Esophagus muscularis mucosa (tissue), 4 donors: ENCODE data around the gene UPK2. TPM values are rescaled to one million over a fixed set of nuclear protein-coding genes. Genes with fewer than 3 reads are reported as not detected.

ENCODE experiments used
- DNase-seq: peaks from one replicate; pipeline ENCODE4 v3.0.0-alpha.2; 2017; ENCODE audit errors: extremely low spot score
- H3K27ac ChIP-seq, 4 donors: fragments of 200-600 bp; sonication (generic); replicated peaks in 1 of 4; 1 replicate in 3 of 4; 2 replicates in 1 of 4; pipeline ENCODE4 v1.5.1; 2016 to 2019; ENCODE audit warnings: mild to moderate bottlenecking in 1 of 4
- H3K27me3 ChIP-seq, 4 donors: fragments of 200-600 bp; sonication (generic); one replicate each; pipeline versions ENCODE4 v1.5.1 to v1.6.0; 2016 to 2019
- H3K36me3 ChIP-seq, 4 donors: fragments of 200-600 bp; sonication (generic); one replicate each; pipeline ENCODE4 v1.5.1; 2016 to 2019
- H3K4me1 ChIP-seq, 4 donors: fragments of 200-600 bp; sonication (generic); one replicate each; pipeline ENCODE4 v1.5.1; 2016 to 2019
- H3K4me3 ChIP-seq, 4 donors: fragments of 200-600 bp; sonication (generic); 1 replicate in 2 of 4; 2 replicates in 2 of 4; pipeline ENCODE4 v1.5.1; 2016 to 2019; ENCODE audit warnings: mild to moderate bottlenecking in 4 of 4, moderate library complexity in 1 of 4
- H3K9me3 ChIP-seq, 4 donors: fragments of 200-600 bp; sonication (generic); 1 replicate in 3 of 4; 2 replicates in 1 of 4; pipeline ENCODE4 v1.5.1; 2016 to 2019
- EP300 ChIP-seq: sonication (generic); formaldehyde crosslinking; IDR thresholded peaks from one replicate; pipeline ENCODE4 v1.6.1; 2017; ENCODE audit warnings: antibody characterized with exemption
- POLR2A ChIP-seq: fragments of 450-650 bp; IDR thresholded peaks from one replicate; pipeline ENCODE4 v1.6.1; 2017; ENCODE audit warnings: antibody characterized with exemption, moderate library complexity, mild to moderate bottlenecking, low read depth
- POLR2AphosphoS5 ChIP-seq, 2 donors: sonication (generic); formaldehyde crosslinking; IDR thresholded peaks; one replicate each; pipeline ENCODE4 v1.6.1; 2017; ENCODE audit warnings: antibody characterized with exemption in 2 of 2
- WGBS: methylation state at CpG from one replicate; pipeline ENCODE4 v1.1.5; 2018; 5-methylcytosine and 5-hydroxymethylcytosine counted together
- intact Hi-C: fragments of 100-400 bp; cut with DNase I; formaldehyde crosslinking; loops from one replicate; pipeline ENCODE4 v1.15.1; 2023
- total RNA-seq, 4 donors: library from RNA; depleted of rRNA; stranded (reverse); fragments of >200 nt; gene quantifications; one replicate each; pipeline versions ENCODE4 v1.1.0 to v1.2.1, GENCODE V29; 2016
- TF ChIP-seq, protein P1 (sequence below), 3 experiments: fragments of 200-600 bp in 2 of 3; fragments of 450-650 bp in 1 of 3; sonication (generic) in 2 of 3; IDR thresholded peaks; one replicate each; pipeline ENCODE4 v1.5.1; 2017 to 2019; ENCODE audit warnings: antibody characterized with exemption in 3 of 3, mild to moderate bottlenecking in 2 of 3, moderate library complexity in 1 of 3

The UPK2 gene
- total RNA-seq, 4 donors from 2014 or later = not detected

DNA sequence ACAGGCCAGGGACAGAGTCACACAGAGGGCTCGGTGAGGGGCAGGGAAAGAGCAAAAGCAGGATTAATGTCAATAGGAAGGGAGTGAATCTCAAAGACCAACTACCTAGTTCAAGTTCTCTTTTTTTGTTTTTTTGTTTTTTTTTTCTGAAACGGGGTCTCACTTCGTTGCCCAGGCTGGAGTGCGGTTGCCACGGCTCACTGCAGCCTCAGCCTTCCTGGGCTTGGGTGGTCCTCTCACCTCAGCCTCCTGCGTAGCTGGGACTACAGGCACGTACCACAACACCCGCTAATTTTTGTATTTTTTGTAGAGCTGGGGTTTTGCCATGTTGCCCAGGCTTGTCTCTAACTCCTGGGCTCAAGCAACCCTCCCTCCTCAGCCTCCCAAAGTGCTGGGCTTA is 20.7 kb upstream of the UPK2 start:
- H3K4me1 ChIP-seq = peaks cover 8 to 22% (median 19%) of the 10 kb centered on the region in 4 donors
- intact Hi-C loops = no loop called here
- 85% methylated on average over 8 of the region's 8 CpGs for WGBS
- TF ChIP-seq, protein P1, sequence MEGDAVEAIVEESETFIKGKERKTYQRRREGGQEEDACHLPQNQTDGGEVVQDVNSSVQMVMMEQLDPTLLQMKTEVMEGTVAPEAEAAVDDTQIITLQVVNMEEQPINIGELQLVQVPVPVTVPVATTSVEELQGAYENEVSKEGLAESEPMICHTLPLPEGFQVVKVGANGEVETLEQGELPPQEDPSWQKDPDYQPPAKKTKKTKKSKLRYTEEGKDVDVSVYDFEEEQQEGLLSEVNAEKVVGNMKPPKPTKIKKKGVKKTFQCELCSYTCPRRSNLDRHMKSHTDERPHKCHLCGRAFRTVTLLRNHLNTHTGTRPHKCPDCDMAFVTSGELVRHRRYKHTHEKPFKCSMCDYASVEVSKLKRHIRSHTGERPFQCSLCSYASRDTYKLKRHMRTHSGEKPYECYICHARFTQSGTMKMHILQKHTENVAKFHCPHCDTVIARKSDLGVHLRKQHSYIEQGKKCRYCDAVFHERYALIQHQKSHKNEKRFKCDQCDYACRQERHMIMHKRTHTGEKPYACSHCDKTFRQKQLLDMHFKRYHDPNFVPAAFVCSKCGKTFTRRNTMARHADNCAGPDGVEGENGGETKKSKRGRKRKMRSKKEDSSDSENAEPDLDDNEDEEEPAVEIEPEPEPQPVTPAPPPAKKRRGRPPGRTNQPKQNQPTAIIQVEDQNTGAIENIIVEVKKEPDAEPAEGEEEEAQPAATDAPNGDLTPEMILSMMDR (IDR thresholded peaks at IDR 0.05) = no peak
- no peak for TF ChIP-seq POLR2AphosphoS5 (IDR thresholded peaks at IDR 0.05)
- TF ChIP-seq EP300 = no peak
- TF ChIP-seq POLR2A = no peak
- peaks cover 0 to 3% (median 0%) of the 10 kb centered on the region in 4 donors for H3K27me3 ChIP-seq
- H3K4me3 ChIP-seq = no peak overlapping the region
- no peak overlapping the region for H3K27ac ChIP-seq
- DNase-seq = no peak
- H3K36me3 ChIP-seq = no peaks in the 10 kb centered on the region
- H3K9me3 ChIP-seq = no peaks in the 10 kb centered on the region

DNA sequence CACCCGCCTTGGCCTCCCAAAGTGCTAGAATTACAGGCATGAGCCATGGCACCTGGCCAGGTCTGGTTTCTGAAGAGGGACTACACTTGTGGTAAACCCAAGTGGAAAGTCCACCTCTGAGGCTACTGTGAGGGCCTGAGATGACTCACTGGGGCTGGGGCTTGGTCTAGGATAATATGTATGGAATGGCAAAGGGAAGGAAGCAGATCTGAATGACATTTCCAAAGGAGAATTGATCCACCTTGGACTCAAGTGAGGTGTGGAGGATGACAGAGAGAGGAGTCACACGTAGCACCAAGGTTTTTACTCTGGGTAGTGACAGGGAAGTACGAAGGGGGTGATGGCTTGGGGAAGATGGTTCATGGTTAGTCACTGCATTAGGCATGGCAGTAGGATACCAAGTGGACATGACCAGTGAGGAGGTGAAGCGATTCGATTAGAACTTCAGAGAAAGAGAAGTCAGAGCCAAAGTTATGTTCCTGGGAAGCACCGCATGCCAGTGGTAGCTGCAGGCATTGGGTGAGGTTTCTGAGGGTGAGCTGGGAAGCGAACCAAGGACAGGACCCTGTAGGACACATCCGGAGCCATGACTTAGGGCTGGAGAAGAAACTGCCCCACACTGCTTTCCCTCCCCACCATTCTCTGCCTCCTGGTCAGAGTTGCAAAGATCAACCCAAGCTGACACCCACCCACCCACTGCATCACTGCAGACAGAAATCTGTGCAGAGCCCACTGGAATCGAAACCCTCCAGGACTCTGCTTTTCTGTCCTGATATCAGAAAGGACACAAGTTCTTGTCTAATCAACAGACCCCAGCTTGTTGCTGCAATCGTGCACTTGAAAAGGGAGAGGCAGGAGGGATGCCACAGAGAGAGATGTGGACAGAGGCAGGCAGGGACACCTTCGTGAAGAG is 17.4 kb upstream of the UPK2 start:
- no peaks in the 10 kb centered on the region for H3K36me3 ChIP-seq
- H3K27ac ChIP-seq = no peak overlapping the region
- peaks cover 0 to 6% (median 6%) of the 10 kb centered on the region in 4 donors for H3K4me1 ChIP-seq
- no peak overlapping the region for H3K4me3 ChIP-seq
- no peak for DNase-seq
- H3K9me3 ChIP-seq = no peaks in the 10 kb centered on the region
- peaks cover 0 to 7% (median 0%) of the 10 kb centered on the region in 4 donors for H3K27me3 ChIP-seq
- TF ChIP-seq, protein P1 (IDR thresholded peaks at IDR 0.05) = no peak
- TF ChIP-seq EP300 (no peak), POLR2AphosphoS5 (IDR thresholded peaks at IDR 0.05) (no peak), POLR2A (no peak)
- intact Hi-C loops = no loop called here
- WGBS = 73% methylated on average over 11 of the region's 11 CpGs

DNA sequence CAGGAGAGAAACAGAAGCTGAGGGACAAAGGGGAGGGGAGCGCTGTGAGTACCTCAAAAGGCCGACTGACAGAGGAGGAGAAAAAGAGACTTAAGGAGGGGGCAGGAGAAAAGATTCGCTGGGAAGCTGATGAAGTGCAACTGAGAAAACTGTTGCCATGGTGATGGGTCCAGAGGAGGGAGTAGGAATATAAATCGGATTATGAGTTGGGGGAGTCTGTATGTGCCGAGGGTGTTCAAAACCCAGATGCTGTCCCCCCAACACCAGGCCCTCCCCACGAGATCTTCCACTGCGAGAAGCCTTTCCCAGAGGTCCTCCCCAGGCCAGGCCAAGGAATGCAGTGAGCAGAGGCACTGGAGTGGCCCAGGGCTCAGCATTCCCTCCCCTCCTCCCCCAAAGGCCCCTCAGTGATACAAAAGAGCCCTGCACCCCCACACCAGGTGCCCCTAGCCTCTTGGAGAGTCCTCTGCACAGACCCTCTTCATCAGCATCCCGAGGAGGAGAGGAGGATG is 16.6 kb upstream of the UPK2 start:
- 64% methylated on average over 7 of the region's 8 CpGs for WGBS
- Histone ChIP-seq H3K4me3 (no peak overlapping the region), H3K4me1 (no peaks in the 10 kb centered on the region), H3K27ac (no peak overlapping the region), H3K9me3 (no peaks in the 10 kb centered on the region), H3K27me3 (peaks cover 0 to 7% (median 0%) of the 10 kb centered on the region in 4 donors), H3K36me3 (no peaks in the 10 kb centered on the region)
- TF ChIP-seq POLR2A = no peak
- intact Hi-C loops = no loop called here
- DNase-seq = no peak

DNA sequence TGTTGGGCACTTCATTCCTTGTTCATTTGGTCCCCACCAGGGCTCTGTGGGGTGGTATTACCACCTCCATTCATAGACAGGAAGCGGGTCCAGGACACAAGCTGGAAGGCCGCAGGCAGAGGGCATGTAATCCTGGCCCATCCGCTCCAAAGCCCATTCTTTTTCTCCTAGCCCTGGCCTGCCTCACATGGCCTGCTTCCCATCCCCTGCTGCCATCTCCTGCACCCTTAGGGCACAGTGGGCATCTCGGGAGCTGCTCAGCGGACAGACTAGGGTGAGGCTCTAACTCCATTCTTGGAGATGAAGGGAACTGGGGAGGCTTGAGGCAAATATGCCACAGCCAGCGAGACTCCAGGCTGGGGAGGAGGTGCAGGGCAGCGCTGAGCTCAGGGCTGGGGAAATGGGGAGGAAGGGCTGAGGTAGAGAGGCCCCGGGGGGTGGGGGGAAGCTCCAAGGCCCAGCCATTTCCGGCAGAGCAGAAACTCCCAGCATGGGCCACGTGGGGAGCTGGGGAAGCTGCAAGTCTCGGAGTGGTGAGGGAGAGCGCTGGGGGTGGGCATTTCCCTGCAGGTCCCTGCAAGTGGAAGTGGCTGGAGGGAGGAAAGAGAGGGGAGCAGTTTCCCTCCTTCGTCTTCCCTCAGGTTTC is 16.0 kb upstream of the UPK2 start:
- Histone ChIP-seq H3K27ac (no peak overlapping the region), H3K36me3 (no peaks in the 10 kb centered on the region), H3K4me1 (no peaks in the 10 kb centered on the region), H3K27me3 (peaks cover 0 to 7% (median 0%) of the 10 kb centered on the region in 4 donors), H3K4me3 (no peak overlapping the region), H3K9me3 (no peaks in the 10 kb centered on the region)
- DNase-seq = no peak
- 50% methylated on average over 9 of the region's 13 CpGs for WGBS
- TF ChIP-seq POLR2A (no peak), EP300 (no peak), POLR2AphosphoS5 (IDR thresholded peaks at IDR 0.05) (no peak)
- TF ChIP-seq, protein P1 (IDR thresholded peaks at IDR 0.05) = no peak
- intact Hi-C loops = loop anchor here (5.0 kb wide), 1 partner anchor 38 kb away; no protein-coding TSS in a partner anchor

DNA sequence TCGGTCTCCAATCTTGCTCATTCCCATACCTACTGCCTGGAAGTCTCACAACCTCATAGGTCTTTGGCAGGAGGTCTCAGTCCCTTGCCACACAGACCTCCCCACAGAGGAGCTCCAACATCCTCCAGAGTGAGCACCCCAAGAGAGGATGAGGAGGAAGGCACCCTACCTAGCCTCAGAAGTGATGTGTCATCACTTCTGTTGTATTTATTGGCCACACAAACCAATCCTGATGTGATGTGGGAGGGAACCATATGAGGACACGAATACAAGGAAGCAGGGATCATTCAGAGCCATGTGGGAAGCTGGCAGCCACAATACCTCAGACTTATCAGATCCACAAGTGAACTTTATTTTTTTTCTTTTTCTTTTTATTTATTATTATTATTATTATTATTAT is 9.0 kb upstream of the UPK2 start:
- no peaks in the 10 kb centered on the region for H3K36me3 ChIP-seq
- no peak overlapping the region for H3K27ac ChIP-seq
- H3K4me1 ChIP-seq = no peaks in the 10 kb centered on the region
- 58% methylated on average over 1 of the region's 2 CpGs for WGBS
- TF ChIP-seq, protein P1 (IDR thresholded peaks at IDR 0.05) = no peak
- no peak for TF ChIP-seq POLR2A
- no peak for TF ChIP-seq POLR2AphosphoS5 (IDR thresholded peaks at IDR 0.05)
- TF ChIP-seq EP300 = no peak
- no peak for DNase-seq
- no peaks in the 10 kb centered on the region for H3K27me3 ChIP-seq
- intact Hi-C loops = no loop called here
- H3K4me3 ChIP-seq = no peak overlapping the region
- no peaks in the 10 kb centered on the region for H3K9me3 ChIP-seq
